ENCODE measurements around the gene SLC7A7. TPM values are rescaled to one million over a fixed set of nuclear protein-coding genes. Genes with fewer than 3 reads are reported as not detected.
A peak's percentile ranks its signal among the peaks of the same experiment; 100 is the strongest.
"Not testable (repeated sequence)": the region's sequence is repeated elsewhere in the genome, so short reads cannot be mapped to it uniquely, and the experiment has no call there.

The SLC7A7 gene
- total RNA-seq, 1 experiment from 2014 or later: 1.1 TPM

GRCh38 chr14:22844221-22845102, 29.2 kb upstream of the SLC7A7 start:
- no peak for DNase-seq (ENCODE audit: extremely low read depth, low read depth)

- no peak for DNase-seq (ENCODE audit: extremely low read depth, low read depth)
Measured at GRCh38 chr14:22843123-22843925, 28.1 kb upstream of the SLC7A7 start.

GRCh38 chr14:22842211-22843122, 27.2 kb upstream of the SLC7A7 start:
- DNase-seq (ENCODE audit: extremely low read depth, low read depth): no peak

GRCh38 chr14:22841769-22842168, 26.5 kb upstream of the SLC7A7 start:
- no peak for DNase-seq (ENCODE audit: extremely low read depth, low read depth)

GRCh38 chr14:22841311-22841710, 26.1 kb upstream of the SLC7A7 start:
- DNase-seq (ENCODE audit: extremely low read depth, low read depth): no peak

- DNase-seq (ENCODE audit: extremely low read depth, low read depth): no peak
Measured at GRCh38 chr14:22839159-22839779, 24.0 kb upstream of the SLC7A7 start.

- no peak for DNase-seq (ENCODE audit: extremely low read depth, low read depth)
Measured at GRCh38 chr14:22838631-22839041, 23.4 kb upstream of the SLC7A7 start.

- DNase-seq (ENCODE audit: extremely low read depth, low read depth): no peak
Measured at GRCh38 chr14:22837750-22838538, 22.7 kb upstream of the SLC7A7 start.

- DNase-seq (ENCODE audit: extremely low read depth, low read depth): no peak
Measured at GRCh38 chr14:22837114-22837749, 22.0 kb upstream of the SLC7A7 start.

- no peak for DNase-seq (ENCODE audit: extremely low read depth, low read depth)
Measured at GRCh38 chr14:22836301-22837113, 21.3 kb upstream of the SLC7A7 start, which contains the start of gene MMP14. Gene MMP14, plus strand, starts transcription at chr14:22836585. Its CDS starts 233 bp downstream, at chr14:22836818.

- no peak for DNase-seq (ENCODE audit: extremely low read depth, low read depth)
Measured at GRCh38 chr14:22835505-22835904, 20.3 kb upstream of the SLC7A7 start.

GRCh38 chr14:22830443-22831010, 15.3 kb upstream of the SLC7A7 start:
- DNase-seq (ENCODE audit: extremely low read depth, low read depth): no peak

GRCh38 chr14:22829661-22830442, 14.6 kb upstream of the SLC7A7 start, which contains the start of gene MRPL52:
Gene MRPL52, plus strand, starts transcription at chr14:22829887. Its CDS starts 26 bp downstream, at chr14:22829913.
- DNase-seq (ENCODE audit: extremely low read depth, low read depth): peak; percentile 86

GRCh38 chr14:22829076-22829660, 13.9 kb upstream of the SLC7A7 start:
- not testable (repeated sequence) for DNase-seq (ENCODE audit: extremely low read depth, low read depth)

- no peak for DNase-seq (ENCODE audit: extremely low read depth, low read depth)
Measured at GRCh38 chr14:22824711-22825359, 9.6 kb upstream of the SLC7A7 start.

Data from NCI-H460 (cell line).